ENCODE results near the gene DOCK4.

DNA sequence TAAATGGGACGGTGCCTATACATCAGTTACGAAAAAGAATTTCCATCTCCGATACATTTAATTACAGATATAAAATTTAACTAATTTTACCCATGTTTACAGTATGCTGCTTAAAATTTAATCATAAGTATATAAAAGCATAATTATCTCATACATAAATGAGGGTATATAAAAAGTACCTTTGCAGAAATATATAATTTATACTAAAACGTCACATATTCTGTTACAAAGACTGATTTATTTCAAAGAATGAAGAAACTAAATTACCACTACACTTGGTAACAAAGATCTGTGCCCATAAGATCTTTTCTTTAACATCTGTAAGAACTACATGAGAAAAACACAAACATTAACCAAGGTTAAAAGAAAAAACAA is 2.8 kb downstream of the DOCK4 start:
- TF ChIP-seq, protein P1, sequence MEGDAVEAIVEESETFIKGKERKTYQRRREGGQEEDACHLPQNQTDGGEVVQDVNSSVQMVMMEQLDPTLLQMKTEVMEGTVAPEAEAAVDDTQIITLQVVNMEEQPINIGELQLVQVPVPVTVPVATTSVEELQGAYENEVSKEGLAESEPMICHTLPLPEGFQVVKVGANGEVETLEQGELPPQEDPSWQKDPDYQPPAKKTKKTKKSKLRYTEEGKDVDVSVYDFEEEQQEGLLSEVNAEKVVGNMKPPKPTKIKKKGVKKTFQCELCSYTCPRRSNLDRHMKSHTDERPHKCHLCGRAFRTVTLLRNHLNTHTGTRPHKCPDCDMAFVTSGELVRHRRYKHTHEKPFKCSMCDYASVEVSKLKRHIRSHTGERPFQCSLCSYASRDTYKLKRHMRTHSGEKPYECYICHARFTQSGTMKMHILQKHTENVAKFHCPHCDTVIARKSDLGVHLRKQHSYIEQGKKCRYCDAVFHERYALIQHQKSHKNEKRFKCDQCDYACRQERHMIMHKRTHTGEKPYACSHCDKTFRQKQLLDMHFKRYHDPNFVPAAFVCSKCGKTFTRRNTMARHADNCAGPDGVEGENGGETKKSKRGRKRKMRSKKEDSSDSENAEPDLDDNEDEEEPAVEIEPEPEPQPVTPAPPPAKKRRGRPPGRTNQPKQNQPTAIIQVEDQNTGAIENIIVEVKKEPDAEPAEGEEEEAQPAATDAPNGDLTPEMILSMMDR (IDR thresholded peaks at IDR 0.05), result no peak
- TF ChIP-seq POLR2A (IDR thresholded peaks at IDR 0.05), result no peak

Data from testis (tissue), 2 donors.